GM21825 (cell line): ENCODE measurements around the gene SLC7A7.
"Not testable (repeated sequence)": the region's sequence is repeated elsewhere in the genome, so short reads cannot be mapped to it uniquely, and the experiment has no call there.

Source experiments
- ATAC-seq: cut with Tn5 transposase; IDR thresholded peaks from one replicate; pipeline ENCODE4 v1.9.1; 2021; ENCODE audit warnings: mild to moderate bottlenecking, moderate library complexity; ENCODE audit not compliant: unreplicated experiment

Gene SLC7A7

GRCh38 chr14:22822016-22822570 is 6.9 kb upstream of the SLC7A7 start:
- ATAC-seq: no peak

GRCh38 chr14:22821193-22822015 is 6.2 kb upstream of the SLC7A7 start:
- ATAC-seq: no peak

- no peak for ATAC-seq
These were observed 5.5 kb upstream of the SLC7A7 start for GRCh38 chr14:22820731-22821130.

GRCh38 chr14:22819151-22819988 is 4.1 kb upstream of the SLC7A7 start:
- peak; percentile 31 for ATAC-seq

DNA sequence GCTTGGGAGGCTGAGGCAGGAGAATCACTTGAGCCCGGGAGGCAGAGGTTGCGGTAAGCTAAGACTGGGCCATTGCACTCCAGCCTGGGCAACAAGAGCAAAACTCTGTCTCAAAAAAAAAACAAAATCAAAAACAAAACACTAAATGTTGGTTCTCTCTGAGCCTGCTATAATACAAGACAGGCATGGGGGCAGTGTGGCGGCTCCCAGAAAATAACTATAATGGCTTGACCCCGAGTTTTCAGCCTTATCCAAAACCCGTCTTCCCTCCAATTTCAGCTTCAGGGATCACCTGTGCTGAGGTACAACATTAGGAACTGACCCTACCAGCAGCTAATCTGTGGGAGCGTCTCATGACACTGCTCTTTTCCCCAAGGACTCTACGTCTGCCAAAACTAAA is 862 bp downstream of the SLC7A7 start:
- no peak for ATAC-seq

DNA sequence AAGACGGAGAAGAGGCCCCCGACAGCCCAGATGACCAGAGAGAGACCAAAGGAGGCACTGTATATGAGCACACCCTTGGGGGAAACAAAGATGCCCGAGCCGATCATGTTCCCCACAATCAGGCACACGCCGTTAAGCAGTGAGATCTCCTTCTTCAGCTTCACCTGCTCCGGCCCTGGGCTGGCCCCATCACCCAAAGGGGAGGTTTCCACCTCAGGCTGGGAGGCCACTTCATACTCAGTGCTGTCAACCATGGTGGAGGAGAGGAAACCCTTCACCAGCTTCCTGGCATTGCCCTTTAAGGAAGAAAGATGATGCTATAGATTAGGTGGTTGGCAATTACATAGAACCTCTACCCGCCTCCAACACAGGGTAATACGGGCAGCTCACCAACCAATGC is 2.1 kb downstream of the SLC7A7 start:
- ATAC-seq: no peak

- no peak for ATAC-seq
These were observed 2.5 kb downstream of the SLC7A7 start for GRCh38 chr14:22812744-22813143.

GRCh38 chr14:22811722-22812121 is 3.5 kb downstream of the SLC7A7 start:
- ATAC-seq: no peak

DNA sequence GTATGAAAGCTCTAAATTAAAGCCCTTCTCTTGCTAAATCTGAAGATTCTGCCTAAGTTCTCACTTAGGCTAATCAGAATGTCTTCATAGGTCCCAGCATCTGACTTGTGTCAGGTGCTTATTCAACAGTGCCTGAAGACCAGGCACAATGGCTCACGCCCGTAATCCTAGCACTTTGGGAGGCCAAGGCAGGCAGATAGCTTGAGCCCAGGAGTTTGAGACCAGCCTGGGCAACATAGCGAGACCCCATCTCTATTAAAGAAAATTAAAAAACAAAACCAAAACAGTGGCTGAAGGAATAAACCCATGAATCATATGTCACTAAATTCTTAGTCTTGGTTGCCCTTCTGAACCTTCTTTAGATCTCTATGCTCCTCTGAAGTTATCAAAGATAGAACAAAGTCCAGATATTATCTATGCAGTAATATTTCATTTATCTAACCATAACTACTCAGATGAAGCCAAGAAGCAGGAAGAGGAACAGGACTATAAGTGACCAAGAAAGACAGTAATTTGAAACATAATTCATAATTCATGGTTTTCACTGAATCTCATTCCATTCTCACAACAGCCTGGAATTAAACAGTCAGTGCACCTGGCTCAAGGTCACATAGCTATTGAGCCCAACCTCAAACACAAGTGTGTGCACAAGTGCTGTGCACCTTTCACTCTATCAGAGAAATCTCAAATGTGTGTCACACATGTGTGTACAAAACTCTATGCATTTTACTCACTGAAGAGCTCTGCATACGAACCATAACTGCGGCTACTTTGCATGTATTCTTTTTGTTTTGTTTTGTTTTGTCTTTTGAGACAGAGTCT is 6.6 kb downstream of the SLC7A7 start:
- ATAC-seq: no peak

- ATAC-seq: no peak
These were observed 7.7 kb downstream of the SLC7A7 start for GRCh38 chr14:22807432-22808087.

DNA sequence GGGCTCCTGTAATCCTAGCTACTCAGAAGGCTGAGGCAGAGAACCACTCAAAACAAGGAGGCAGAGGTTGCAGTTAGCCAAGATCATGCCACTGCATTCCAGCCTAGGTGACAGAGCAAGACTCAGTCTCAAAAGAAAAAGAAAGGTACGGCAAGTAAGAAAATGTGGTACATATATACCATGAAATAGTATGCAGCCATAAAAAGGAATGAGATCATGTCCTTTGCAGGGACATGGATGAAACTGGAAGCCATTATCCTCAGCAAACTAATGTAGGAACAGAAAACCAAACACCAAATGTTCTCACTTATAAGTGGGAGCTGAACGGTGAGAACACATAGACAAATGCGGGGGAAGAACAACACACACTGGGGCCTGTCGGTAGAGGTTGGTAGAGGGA is 10.0 kb downstream of the SLC7A7 start:
- not testable (repeated sequence) for ATAC-seq

- ATAC-seq: peak; percentile 21
These were observed 11.6 kb downstream of the SLC7A7 start for GRCh38 chr14:22803687-22803974.

DNA sequence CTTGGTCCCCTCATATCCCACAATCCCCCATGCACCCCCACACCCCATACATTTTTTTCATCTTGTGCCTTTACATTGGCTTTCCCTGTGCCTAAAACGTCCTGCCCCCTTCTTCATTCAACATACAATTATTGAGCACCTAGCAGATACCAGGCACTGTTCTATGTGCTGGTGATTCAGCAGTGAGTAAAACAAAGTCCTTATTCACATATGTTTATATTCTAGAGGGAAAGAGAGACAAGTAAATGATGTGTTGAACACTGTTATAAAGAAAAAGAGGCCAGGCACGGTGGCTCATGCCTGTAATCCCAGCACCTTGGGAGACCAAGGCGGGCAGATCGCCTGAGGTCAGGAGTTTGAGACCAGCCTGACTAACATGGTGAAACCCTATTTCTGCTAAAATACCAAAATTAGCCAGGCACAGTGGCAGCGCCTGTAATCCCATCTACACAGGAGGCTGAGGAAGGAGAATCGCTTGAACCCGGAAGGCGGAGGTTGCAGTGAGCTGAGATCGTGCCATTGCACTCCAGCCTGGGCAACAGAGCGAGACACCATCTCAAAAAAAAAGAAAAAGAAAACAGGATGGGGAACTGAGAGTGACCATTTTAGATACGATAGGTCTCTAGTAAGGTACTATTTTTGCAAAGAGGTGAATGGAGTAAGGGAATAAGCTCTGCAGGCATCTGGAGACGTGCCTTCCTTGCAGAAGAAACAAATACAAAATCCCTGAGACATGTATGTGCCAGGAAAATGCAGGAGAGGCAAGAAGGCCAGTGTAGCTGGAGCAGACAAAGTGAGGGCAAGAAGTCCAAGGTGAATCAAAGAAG is 12.2 kb downstream of the SLC7A7 start:
- peak; percentile 51 for ATAC-seq

GRCh38 chr14:22801716-22802115 is 13.5 kb downstream of the SLC7A7 start:
- no peak for ATAC-seq

DNA sequence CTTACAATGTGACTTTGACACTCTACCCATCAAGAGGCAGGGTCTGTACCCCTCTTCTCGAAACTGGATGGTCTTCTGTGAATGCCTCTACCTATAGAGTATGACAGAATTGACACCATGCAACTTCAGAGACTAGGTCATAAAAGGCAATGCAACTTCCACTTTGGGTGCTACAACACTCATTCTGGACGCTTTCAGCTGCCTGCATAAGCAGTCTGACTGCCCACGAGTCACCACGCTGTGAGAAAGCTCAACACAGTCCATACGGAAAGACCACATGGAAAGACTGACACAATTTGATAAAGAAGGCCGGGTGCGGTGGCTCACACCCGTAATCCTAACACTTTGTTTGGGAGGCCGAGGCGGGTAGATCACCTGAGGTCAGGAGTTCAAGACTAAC is 14.9 kb downstream of the SLC7A7 start:
- no peak for ATAC-seq

DNA sequence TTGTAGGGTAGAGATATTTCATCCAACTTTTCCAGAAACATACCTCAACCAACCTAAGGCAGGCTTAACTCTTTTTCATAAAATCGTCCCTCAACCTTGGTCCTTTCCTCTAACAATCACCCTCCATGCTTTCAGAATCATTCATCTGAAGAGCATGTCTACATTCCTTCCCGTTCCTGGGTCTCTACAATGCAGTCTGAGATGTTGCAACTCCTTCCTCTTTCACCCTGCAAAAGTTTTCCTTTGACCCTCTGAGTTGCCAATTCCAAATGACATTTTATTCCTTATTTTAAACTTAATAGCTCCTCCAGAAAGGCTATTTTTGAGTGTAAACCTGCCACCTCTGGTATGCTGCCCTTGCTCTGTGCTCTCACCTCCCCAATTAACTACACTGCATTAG is 16.7 kb downstream of the SLC7A7 start:
- ATAC-seq: no peak

DNA sequence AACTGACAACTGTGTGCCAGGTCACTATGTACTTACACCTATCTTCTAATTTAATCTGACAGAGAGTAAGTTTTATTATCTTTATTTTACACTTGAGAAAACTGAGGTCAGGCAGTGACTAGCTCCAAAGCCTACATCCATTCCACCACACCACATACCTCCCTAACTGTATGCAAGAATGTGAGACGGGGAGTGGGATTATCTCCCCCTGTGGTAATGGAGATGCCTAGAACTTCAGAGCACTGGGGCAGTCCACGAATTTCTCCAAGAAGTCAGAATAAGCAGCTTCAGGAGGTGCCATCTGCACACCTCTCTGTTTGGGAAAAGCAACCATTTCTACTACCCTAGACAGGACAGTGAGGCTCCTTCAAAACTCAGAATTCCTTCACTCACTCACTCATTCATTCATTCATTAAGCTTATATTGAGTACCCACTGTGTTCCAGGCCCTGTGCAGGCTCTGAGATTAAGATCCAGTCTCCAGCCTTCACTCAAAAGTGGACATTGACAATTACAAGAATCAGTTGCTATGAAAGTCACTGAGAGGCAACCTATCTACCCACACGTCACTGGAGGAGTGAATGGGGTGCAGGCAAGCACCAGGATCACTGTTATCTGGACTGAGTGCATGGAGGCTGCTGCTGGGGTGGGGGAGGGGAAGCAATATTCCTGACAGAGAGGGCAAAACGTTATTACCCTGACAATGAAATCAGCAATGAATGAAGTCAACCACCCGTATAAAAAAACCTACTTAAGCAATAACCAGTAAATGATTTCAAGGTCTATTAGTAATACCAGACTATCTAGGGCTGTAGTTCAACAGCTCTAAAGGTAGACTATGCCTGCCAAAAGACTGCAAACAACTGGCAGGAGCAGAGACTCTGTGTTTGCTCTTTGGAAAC is 18.0 kb downstream of the SLC7A7 start:
- no peak for ATAC-seq

DNA sequence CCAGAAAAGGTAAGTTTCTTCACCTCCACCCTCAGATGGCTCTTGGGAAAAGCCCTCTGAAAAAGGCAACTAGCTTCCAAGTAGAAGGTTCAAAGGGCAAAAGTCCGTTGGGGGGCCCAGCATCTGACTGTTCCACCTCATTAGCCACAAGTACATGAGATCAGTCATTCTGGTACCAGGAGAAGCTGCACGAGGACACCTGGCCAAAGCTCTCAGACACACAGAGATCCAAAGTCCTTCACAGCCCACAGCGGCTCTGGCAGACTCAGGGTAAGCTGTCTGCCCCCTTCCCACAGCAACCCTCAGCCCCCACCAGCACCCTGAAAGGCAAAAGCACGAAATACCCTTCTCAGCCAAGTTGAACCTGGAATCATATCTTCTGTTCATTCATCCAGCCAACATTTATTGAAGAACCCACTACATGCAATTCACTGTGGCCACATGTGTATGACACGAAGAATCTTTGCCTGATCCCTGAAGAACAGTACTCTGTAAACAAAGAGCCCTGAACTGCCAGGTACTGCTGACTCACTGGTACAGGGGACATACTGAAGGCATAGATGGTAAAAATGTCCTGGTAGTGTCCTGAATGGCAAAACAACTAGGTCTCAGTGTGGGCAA is 19.0 kb downstream of the SLC7A7 start:
- no peak for ATAC-seq
